ENCODE measurements around the gene CLK4. TPM values are rescaled to one million over a fixed set of nuclear protein-coding genes. Genes with fewer than 3 reads are reported as not detected.

Gene CLK4
- total and polyA plus RNA-seq, 5 donors: 15.5 to 27.0 (median 20.9) TPM

GRCh38 chr5:178569485-178569884, 57.4 kb downstream of the CLK4 start:
- 61% methylated on average over 2 of the region's 2 CpGs for WGBS
- Histone ChIP-seq H3K27ac (ENCODE audit: low read length) (no peak overlapping the region), H3K27me3 (ENCODE audit: control insufficient read depth, insufficient read depth) (no peaks in the 10 kb centered on the region), H3K4me3 (ENCODE audit: low read length) (no peak overlapping the region), H3K9me3 (ENCODE audit: control insufficient read depth, low read length) (no peaks in the 10 kb centered on the region), H3K4me1 (ENCODE audit: control insufficient read depth, insufficient read depth, low read length) (no peaks in the 10 kb centered on the region)
- ATAC-seq (no peak), DNase-seq (no peak)
- intact Hi-C loops (cut with DNase I): no loop called here

GRCh38 chr5:178564811-178565550, 61.9 kb downstream of the CLK4 start:
- Histone ChIP-seq H3K9me3 (ENCODE audit: control insufficient read depth, low read length) (no peaks in the 10 kb centered on the region), H3K4me1 (ENCODE audit: control insufficient read depth, insufficient read depth, low read length) (no peaks in the 10 kb centered on the region), H3K4me3 (ENCODE audit: low read length) (no peak overlapping the region), H3K27me3 (ENCODE audit: control insufficient read depth, insufficient read depth) (no peaks in the 10 kb centered on the region), H3K27ac (ENCODE audit: low read length) (no peak overlapping the region)
- 47% methylated on average over 12 of the region's 12 CpGs for WGBS
- no peak for ATAC-seq
- intact Hi-C loops (cut with DNase I): no loop called here
- no peak for DNase-seq

GRCh38 chr5:178564397-178564796, 62.5 kb downstream of the CLK4 start:
- no peaks in the 10 kb centered on the region for H3K4me1 ChIP-seq (ENCODE audit: control insufficient read depth, insufficient read depth, low read length)
- H3K9me3 ChIP-seq (ENCODE audit: control insufficient read depth, low read length): no peaks in the 10 kb centered on the region
- 33% methylated on average over 4 of the region's 4 CpGs for WGBS
- H3K4me3 ChIP-seq (ENCODE audit: low read length): no peak overlapping the region
- DNase-seq (no peak), ATAC-seq (no peak)
- no peaks in the 10 kb centered on the region for H3K27me3 ChIP-seq (ENCODE audit: control insufficient read depth, insufficient read depth)
- intact Hi-C loops (cut with DNase I): no loop called here
- no peak overlapping the region for H3K27ac ChIP-seq (ENCODE audit: low read length)

DNA sequence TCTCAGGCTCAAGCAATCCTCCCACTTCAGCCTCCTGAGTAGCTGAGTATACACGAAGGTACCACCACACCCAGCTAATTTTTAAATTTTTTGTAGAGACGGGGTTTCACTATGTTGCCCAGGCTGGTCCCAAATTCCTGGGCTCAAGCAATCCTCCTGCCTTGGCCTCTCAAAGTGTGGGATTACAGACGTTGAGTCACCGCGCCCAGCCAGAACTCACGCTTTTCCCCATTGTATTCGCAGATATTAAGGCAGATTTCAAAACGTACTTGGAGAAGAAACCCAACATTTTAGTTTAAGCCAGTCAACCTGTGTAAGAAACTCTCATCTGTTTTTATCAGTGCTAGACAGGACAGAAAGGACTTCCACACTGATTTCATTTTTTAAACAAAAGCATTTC, 63.2 kb downstream of the CLK4 start:
- intact Hi-C loops (cut with DNase I): no loop called here
- H3K4me1 ChIP-seq (ENCODE audit: control insufficient read depth, insufficient read depth, low read length): no peaks in the 10 kb centered on the region
- 81% methylated on average over 8 of the region's 8 CpGs for WGBS
- H3K9me3 ChIP-seq (ENCODE audit: control insufficient read depth, low read length): no peaks in the 10 kb centered on the region
- H3K27me3 ChIP-seq (ENCODE audit: control insufficient read depth, insufficient read depth): no peaks in the 10 kb centered on the region
- DNase-seq (no peak), ATAC-seq (no peak)
- H3K4me3 ChIP-seq (ENCODE audit: low read length): no peak overlapping the region
- H3K27ac ChIP-seq (ENCODE audit: low read length): no peak overlapping the region

DNA sequence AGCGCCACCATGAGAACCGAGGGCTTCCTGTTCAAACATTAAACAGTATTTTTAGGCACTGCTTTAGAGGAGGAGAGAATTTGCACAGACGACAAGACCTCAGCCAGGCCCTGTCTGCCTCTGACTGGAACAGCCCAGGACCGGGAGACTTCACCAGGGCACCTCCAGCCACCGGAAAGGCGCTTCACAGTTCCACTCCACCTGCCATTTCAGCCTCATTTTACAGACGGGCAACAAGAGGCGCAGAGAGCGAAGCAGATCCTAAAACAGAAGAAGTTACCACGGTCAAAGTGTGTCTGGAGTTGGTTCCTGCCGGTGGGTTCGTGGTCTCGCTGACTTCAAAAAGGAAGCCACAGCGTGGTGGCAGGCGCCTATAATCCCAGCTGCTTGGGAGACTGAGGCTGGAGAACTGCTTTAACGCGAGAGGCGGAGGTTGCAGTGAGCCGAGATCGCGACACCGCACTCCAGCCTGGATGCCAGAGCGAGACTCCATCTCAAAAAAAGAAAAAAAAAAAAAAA, 65.0 kb downstream of the CLK4 start:
- no peaks in the 10 kb centered on the region for H3K27me3 ChIP-seq (ENCODE audit: control insufficient read depth, insufficient read depth)
- DNase-seq: no peak
- no peak overlapping the region for H3K4me3 ChIP-seq (ENCODE audit: low read length)
- intact Hi-C loops (cut with DNase I): no loop called here
- no peaks in the 10 kb centered on the region for H3K9me3 ChIP-seq (ENCODE audit: control insufficient read depth, low read length)
- no peak for ATAC-seq
- H3K4me1 ChIP-seq (ENCODE audit: control insufficient read depth, insufficient read depth, low read length): no peaks in the 10 kb centered on the region
- WGBS: 86% methylated on average over 23 of the region's 23 CpGs
- H3K27ac ChIP-seq (ENCODE audit: low read length): no peak overlapping the region

DNA sequence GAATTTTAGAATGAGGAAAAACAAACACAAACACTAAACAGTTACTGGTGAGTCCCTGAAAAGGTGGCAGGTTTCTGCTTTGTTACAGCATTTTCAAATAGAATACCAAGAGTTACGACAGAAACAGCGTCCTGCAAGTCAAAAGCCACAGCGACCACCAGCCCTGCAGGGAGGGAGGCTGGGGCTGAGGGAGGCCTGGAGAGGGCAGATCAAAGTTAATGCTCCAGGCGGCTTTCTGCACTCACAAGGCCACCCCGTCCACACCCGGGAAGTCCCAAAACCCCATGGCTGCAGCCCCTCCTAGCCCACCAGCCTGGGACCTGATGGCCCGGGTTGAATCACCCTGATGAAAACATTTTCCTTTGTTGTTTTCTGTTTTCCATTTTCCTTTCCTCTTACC, 65.9 kb downstream of the CLK4 start:
- no peak for ATAC-seq
- no peaks in the 10 kb centered on the region for H3K4me1 ChIP-seq (ENCODE audit: control insufficient read depth, insufficient read depth, low read length)
- intact Hi-C loops (cut with DNase I): no loop called here
- no peak for DNase-seq
- 83% methylated on average over 7 of the region's 7 CpGs for WGBS
- H3K27me3 ChIP-seq (ENCODE audit: control insufficient read depth, insufficient read depth): no peaks in the 10 kb centered on the region
- H3K4me3 ChIP-seq (ENCODE audit: low read length): no peak overlapping the region
- no peak overlapping the region for H3K27ac ChIP-seq (ENCODE audit: low read length)
- H3K9me3 ChIP-seq (ENCODE audit: control insufficient read depth, low read length): no peaks in the 10 kb centered on the region

GRCh38 chr5:178557416-178557815, 69.4 kb downstream of the CLK4 start:
- WGBS: 83% methylated on average over 11 of the region's 11 CpGs
- Histone ChIP-seq H3K27me3 (ENCODE audit: control insufficient read depth, insufficient read depth) (no peaks in the 10 kb centered on the region), H3K9me3 (ENCODE audit: control insufficient read depth, low read length) (no peaks in the 10 kb centered on the region), H3K4me3 (ENCODE audit: low read length) (no peak overlapping the region), H3K4me1 (ENCODE audit: control insufficient read depth, insufficient read depth, low read length) (no peaks in the 10 kb centered on the region), H3K27ac (ENCODE audit: low read length) (no peak overlapping the region)
- DNase-seq: no peak
- no peak for ATAC-seq
- intact Hi-C loops (cut with DNase I): no loop called here

GRCh38 chr5:178555771-178556211, 71.1 kb downstream of the CLK4 start:
- H3K27me3 ChIP-seq (ENCODE audit: control insufficient read depth, insufficient read depth): no peaks in the 10 kb centered on the region
- H3K27ac ChIP-seq (ENCODE audit: low read length): no peak overlapping the region
- WGBS: 66% methylated on average over 14 of the region's 14 CpGs
- H3K9me3 ChIP-seq (ENCODE audit: control insufficient read depth, low read length): no peaks in the 10 kb centered on the region
- H3K4me3 ChIP-seq (ENCODE audit: low read length): no peak overlapping the region
- intact Hi-C loops (cut with DNase I): no loop called here
- DNase-seq (no peak), ATAC-seq (peak; percentile 33 to 82)
- no peaks in the 10 kb centered on the region for H3K4me1 ChIP-seq (ENCODE audit: control insufficient read depth, insufficient read depth, low read length)

- Histone ChIP-seq H3K9me3 (ENCODE audit: control insufficient read depth, low read length) (no peaks in the 10 kb centered on the region), H3K27me3 (ENCODE audit: control insufficient read depth, insufficient read depth) (no peaks in the 10 kb centered on the region), H3K4me1 (ENCODE audit: control insufficient read depth, insufficient read depth, low read length) (no peaks in the 10 kb centered on the region), H3K27ac (ENCODE audit: low read length) (no peak overlapping the region), H3K4me3 (ENCODE audit: low read length) (no peak overlapping the region)
- DNase-seq: no peak
- intact Hi-C loops (cut with DNase I): no loop called here
- no peak for ATAC-seq
- WGBS: 86% methylated on average over 7 of the region's 7 CpGs
Measured at GRCh38 chr5:178555005-178555404, 71.8 kb downstream of the CLK4 start.

DNA sequence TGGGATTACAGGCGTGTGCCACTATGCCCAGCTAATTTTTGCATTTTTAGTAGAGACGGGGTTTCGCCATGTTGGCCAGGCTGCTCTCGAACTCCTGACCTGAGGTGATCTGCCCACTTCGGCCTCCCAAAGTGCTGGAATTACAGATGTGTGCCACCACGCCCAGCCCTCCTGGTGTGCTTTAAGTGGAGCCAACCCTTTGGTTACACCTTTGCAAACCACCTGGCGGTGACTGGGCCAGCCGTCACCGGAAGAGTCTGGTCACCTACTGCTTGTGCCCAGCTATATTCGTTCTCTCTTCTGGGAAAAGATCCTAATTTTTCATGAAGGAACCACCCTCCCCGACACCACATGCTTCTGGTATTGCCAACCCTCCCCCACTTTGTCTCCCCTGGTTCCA, 72.5 kb downstream of the CLK4 start:
- H3K27ac ChIP-seq (ENCODE audit: low read length): no peak overlapping the region
- no peaks in the 10 kb centered on the region for H3K4me1 ChIP-seq (ENCODE audit: control insufficient read depth, insufficient read depth, low read length)
- H3K27me3 ChIP-seq (ENCODE audit: control insufficient read depth, insufficient read depth): no peaks in the 10 kb centered on the region
- no peak for DNase-seq
- no peak overlapping the region for H3K4me3 ChIP-seq (ENCODE audit: low read length)
- no peaks in the 10 kb centered on the region for H3K9me3 ChIP-seq (ENCODE audit: control insufficient read depth, low read length)
- intact Hi-C loops (cut with DNase I): loop anchor here in 1 of 4 donors (5.0 kb wide), 1 partner anchor 277 kb away; no protein-coding TSS in a partner anchor
- 91% methylated on average over 11 of the region's 11 CpGs for WGBS
- no peak for ATAC-seq

DNA sequence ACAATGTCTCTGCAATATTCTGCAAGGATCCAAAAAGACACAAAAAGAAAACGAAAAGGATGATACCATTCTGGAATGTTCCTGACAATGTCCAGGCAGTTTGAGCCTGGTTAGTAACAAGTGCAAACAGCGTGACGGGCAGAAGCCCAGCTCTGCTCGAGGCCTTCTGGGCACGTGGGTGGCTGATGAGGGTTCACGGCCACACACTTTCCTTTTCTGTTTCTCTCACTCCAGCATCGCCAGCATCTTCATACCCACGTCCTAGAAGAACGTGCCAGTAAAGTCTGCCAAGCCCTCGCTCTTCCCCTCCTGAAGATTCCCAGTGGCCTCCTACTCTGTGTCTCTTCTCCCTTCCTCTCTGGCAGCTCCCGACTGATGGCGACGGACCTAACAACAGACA, 73.3 kb downstream of the CLK4 start:
- no peaks in the 10 kb centered on the region for H3K27me3 ChIP-seq (ENCODE audit: control insufficient read depth, insufficient read depth)
- no peak overlapping the region for H3K4me3 ChIP-seq (ENCODE audit: low read length)
- no peaks in the 10 kb centered on the region for H3K4me1 ChIP-seq (ENCODE audit: control insufficient read depth, insufficient read depth, low read length)
- intact Hi-C loops (cut with DNase I): loop anchor here in 2 of 4 donors (2.0 to 5.0 kb wide), 2 partner anchors 273 to 276 kb away; no protein-coding TSS in a partner anchor
- ATAC-seq (no peak), DNase-seq (no peak)
- H3K9me3 ChIP-seq (ENCODE audit: control insufficient read depth, low read length): no peaks in the 10 kb centered on the region
- WGBS: 78% methylated on average over 13 of the region's 13 CpGs
- H3K27ac ChIP-seq (ENCODE audit: low read length): no peak overlapping the region

Data from right cardiac atrium (tissue), 5 donors.